Measurements from ENCODE around the gene SRSF7.

DNA sequence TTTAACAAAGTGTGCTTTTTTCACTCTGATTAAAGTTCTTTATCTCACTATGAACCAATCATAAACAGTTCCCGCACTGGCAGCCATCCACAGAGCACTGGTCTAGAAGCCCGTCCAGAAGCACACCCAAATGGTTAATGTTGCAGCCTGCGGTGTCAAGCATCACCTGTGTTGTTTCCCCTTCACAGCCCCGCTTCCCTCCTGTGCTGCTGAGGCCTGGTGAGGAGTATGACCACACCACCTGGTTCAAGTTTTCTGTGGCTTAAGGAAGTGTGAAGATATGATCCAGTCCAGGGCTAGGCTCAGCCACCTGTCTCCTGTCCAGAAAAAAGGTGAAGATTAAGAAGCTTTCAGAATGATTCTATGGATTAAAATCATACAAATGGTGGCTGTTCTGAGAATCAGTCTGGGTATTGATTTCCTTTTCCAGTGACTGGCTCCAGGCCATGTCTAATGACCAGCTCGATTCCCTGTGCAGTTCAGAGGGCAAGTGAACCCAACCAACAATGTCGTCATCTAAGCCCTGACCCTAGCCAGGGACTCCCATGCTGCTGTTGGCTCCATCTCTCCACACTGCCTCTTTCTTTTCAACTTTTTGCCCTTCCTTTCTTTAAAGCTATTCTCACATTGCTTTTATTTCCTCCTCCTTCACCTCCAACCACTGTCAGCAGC lies 17.7 kb downstream of the SRSF7 start:
- TF ChIP-seq POLR2A (IDR thresholded peaks at IDR 0.05) = no peak
- no peak for TF ChIP-seq CTCF (IDR thresholded peaks at IDR 0.05 in 8 of 11, conservative IDR thresholded peaks at IDR 0.05 in 3 of 11)

Measured in spleen (tissue), 7 donors.